BLaER1 treated with 17β-estradiol and CSF1 and Interleukin-3, amounts not matched to agents 10 nM and 100 nM (cell line): ENCODE measurements around the gene NPFFR1.

ENCODE experiments used
- H3K27ac ChIP-seq, 11 experiments: shearing (Covaris generic); formaldehyde crosslinking; 2 replicates each; pipeline ENCODE4 v1.8.1; 2022
- H3K27me3 ChIP-seq, 11 experiments: shearing (Covaris generic); formaldehyde crosslinking; 2 replicates each; pipeline ENCODE4 v1.8.1; 2022
- H3K36me3 ChIP-seq, 11 experiments: shearing (Covaris generic); formaldehyde crosslinking; 2 replicates each; pipeline ENCODE4 v1.8.1; 2022
- H3K4me1 ChIP-seq, 10 experiments: shearing (Covaris generic); formaldehyde crosslinking; 2 replicates each; pipeline ENCODE4 v1.8.1; 2022
- H3K4me2 ChIP-seq, 11 experiments: shearing (Covaris generic); formaldehyde crosslinking; 2 replicates each; pipeline ENCODE4 v1.8.1; 2022
- H3K4me3 ChIP-seq, 10 experiments: shearing (Covaris generic); formaldehyde crosslinking; 2 replicates each; pipeline ENCODE4 v1.8.1; 2022
- H3K9ac ChIP-seq, 11 experiments: shearing (Covaris generic); formaldehyde crosslinking; 2 replicates each; pipeline ENCODE4 v1.8.1; 2022
- H3K9me3 ChIP-seq, 11 experiments: shearing (Covaris generic); formaldehyde crosslinking; replicated peaks in 1 of 11; 2 replicates each; pipeline ENCODE4 v1.8.1; 2022
- H4K20me1 ChIP-seq, 11 experiments: shearing (Covaris generic); formaldehyde crosslinking; 2 replicates each; pipeline ENCODE4 v1.8.1; 2022
- Cebpa-rat ChIP-seq, 11 experiments: shearing (Covaris generic); IDR thresholded peaks; 2 replicates each; pipeline ENCODE4 v1.8.1; 2022

NPFFR1 gene

GRCh38 chr10:70319824-70320223, 36.0 kb upstream of the NPFFR1 start:
- no peak overlapping the region for H3K4me2 ChIP-seq
- no peaks in the 10 kb centered on the region for H3K36me3 ChIP-seq
- H3K4me3 ChIP-seq, result no peak overlapping the region
- H3K9ac ChIP-seq, result no peak overlapping the region
- no peaks in the 10 kb centered on the region for H3K9me3 ChIP-seq
- no peak for TF ChIP-seq Cebpa-rat (IDR thresholded peaks at IDR 0.05)
- no peak overlapping the region for H3K27ac ChIP-seq
- peaks cover 0 to 100% (median 0%) of the 10 kb centered on the region in 11 experiments; a peak in 9 of 22 replicates for H3K27me3 ChIP-seq
- peaks cover 40 to 67% (median 64%) of the 10 kb centered on the region in 10 experiments for H3K4me1 ChIP-seq
- H4K20me1 ChIP-seq, result peaks cover 5 to 95% (median 46%) of the 10 kb centered on the region in 11 experiments; a peak in 21 of 22 replicates

DNA sequence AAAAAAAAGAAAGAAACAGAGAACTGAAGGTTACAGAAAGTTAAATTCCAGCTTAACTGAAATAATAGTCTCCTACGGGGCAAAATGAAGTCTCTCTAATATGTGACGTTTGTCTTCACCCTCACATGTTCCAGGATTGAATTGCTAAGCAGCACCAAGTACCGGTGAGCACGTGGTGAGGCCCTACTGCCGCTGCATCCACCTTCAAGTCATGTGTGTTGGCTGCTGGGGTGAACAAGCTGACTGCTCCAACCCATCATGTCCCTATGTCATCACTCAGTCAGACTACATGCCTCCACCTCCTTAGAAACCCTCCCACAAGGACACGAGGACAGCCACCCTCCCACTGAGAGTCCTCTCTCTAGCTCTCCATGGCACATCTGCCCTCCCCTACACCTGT, 35.4 kb upstream of the NPFFR1 start:
- H3K27ac ChIP-seq, result no peak overlapping the region
- peaks cover 33 to 65% (median 59%) of the 10 kb centered on the region in 10 experiments for H3K4me1 ChIP-seq
- H3K36me3 ChIP-seq, result no peaks in the 10 kb centered on the region
- H4K20me1 ChIP-seq, result peaks cover under 1 to 92% (median 40%) of the 10 kb centered on the region in 11 experiments; a peak in 20 of 22 replicates
- H3K27me3 ChIP-seq, result peaks cover 0 to 100% (median 0%) of the 10 kb centered on the region in 11 experiments; a peak in 9 of 22 replicates
- H3K4me2 ChIP-seq, result no peak overlapping the region
- H3K4me3 ChIP-seq, result no peak overlapping the region
- no peak overlapping the region for H3K9ac ChIP-seq
- no peaks in the 10 kb centered on the region; a peak in 1 of 22 replicates for H3K9me3 ChIP-seq
- no peak for TF ChIP-seq Cebpa-rat (IDR thresholded peaks at IDR 0.05)

GRCh38 chr10:70317943-70318318, 34.1 kb upstream of the NPFFR1 start:
- Histone ChIP-seq H3K27ac (no peak overlapping the region), H3K27me3 (peaks cover 0 to 99% (median 0%) of the 10 kb centered on the region in 11 experiments; a peak in 8 of 22 replicates), H3K9me3 (no peaks in the 10 kb centered on the region; a peak in 1 of 22 replicates), H3K4me2 (peak overlapping the region in 10 of 11 experiments; percentile 12 to 86 (median 67); a peak in 20 of 22 replicates), H3K4me3 (no peak overlapping the region), H3K36me3 (no peaks in the 10 kb centered on the region), H3K4me1 (peaks cover 21 to 52% (median 47%) of the 10 kb centered on the region in 10 experiments; a peak in 19 of 20 replicates), H3K9ac (0 out of 22 replicates have a peak overlapping the region, but pooled peaks of 1 of the 11 experiments have one; percentile 6), H4K20me1 (peaks cover 0 to 79% (median 28%) of the 10 kb centered on the region in 11 experiments; a peak in 17 of 22 replicates)
- TF ChIP-seq Cebpa-rat (IDR thresholded peaks at IDR 0.05), result no peak

- Histone ChIP-seq H3K4me1 (peaks cover 20 to 52% (median 42%) of the 10 kb centered on the region in 10 experiments; a peak in 19 of 20 replicates), H3K27me3 (peaks cover 0 to 99% (median 0%) of the 10 kb centered on the region in 11 experiments; a peak in 8 of 22 replicates), H3K27ac (no peak overlapping the region), H3K4me2 (peak overlapping the region in 10 of 11 experiments; percentile 12 to 86 (median 67); a peak in 20 of 22 replicates), H3K9me3 (no peaks in the 10 kb centered on the region; a peak in 1 of 22 replicates), H3K9ac (0 out of 22 replicates have a peak overlapping the region, but pooled peaks of 1 of the 11 experiments have one; percentile 6), H3K4me3 (no peak overlapping the region), H4K20me1 (peaks cover 0 to 74% (median 23%) of the 10 kb centered on the region in 11 experiments; a peak in 17 of 22 replicates), H3K36me3 (no peaks in the 10 kb centered on the region)
- TF ChIP-seq Cebpa-rat (IDR thresholded peaks at IDR 0.05), result no peak
Observed at GRCh38 chr10:70317272-70317942, 33.6 kb upstream of the NPFFR1 start.

DNA sequence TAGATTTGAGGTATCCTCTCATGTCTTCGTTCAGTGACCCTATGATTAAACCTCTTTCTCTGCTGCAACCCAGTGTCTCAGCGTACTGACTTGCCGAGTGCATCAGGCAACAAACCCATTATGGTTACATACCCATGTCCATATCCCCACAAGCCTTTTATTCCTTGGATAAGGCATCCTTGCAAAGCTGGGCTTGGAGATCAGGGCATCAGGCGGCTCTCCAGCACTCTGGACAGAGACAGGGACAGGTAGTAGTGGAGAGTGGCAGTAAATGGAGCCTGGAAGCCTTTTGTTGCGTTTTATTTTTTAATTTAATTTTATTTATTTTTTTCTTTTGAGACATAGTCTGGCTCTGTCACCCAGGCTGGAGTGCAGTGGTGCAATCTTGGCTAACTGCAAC, 32.0 kb upstream of the NPFFR1 start:
- no peak overlapping the region; a peak in 1 of 20 replicates for H3K4me3 ChIP-seq
- H3K36me3 ChIP-seq, result no peaks in the 10 kb centered on the region
- H3K4me2 ChIP-seq, result peak overlapping the region in 9 of 11 experiments; percentile 31 to 86 (median 68); a peak in 17 of 22 replicates
- peaks cover 20 to 49% (median 38%) of the 10 kb centered on the region in 10 experiments; a peak in 19 of 20 replicates for H3K4me1 ChIP-seq
- H3K9me3 ChIP-seq, result no peaks in the 10 kb centered on the region; a peak in 1 of 22 replicates
- peaks cover 0 to 64% (median 13%) of the 10 kb centered on the region in 11 experiments; a peak in 13 of 22 replicates for H4K20me1 ChIP-seq
- no peak for TF ChIP-seq Cebpa-rat (IDR thresholded peaks at IDR 0.05)
- H3K27me3 ChIP-seq, result peaks cover 0 to 94% (median 0%) of the 10 kb centered on the region in 11 experiments; a peak in 7 of 22 replicates
- H3K27ac ChIP-seq, result no peak overlapping the region; a peak in 1 of 22 replicates
- no peak overlapping the region for H3K9ac ChIP-seq

DNA sequence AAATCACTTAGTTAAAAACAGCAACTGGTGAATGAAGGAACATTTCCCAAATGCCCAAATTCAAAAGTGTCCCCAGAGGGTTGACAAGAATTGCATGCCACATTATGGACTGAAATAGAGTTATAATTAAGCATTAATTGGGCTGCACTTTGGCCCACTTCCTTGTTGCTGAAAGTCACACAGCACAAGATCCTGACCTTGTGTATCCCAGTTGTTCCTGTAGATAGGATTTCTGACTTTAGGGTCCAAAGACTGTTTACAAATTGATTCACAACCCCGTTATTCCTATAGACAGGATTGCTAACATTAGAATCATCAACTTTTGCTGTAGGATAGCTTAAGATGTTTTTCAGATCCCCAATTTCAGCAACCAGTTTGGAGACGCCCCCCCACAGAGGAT, 31.5 kb upstream of the NPFFR1 start:
- Histone ChIP-seq H3K27ac (no peak overlapping the region), H3K9ac (no peak overlapping the region), H3K27me3 (peaks cover 0 to 94% (median 0%) of the 10 kb centered on the region in 11 experiments; a peak in 7 of 22 replicates), H3K9me3 (no peaks in the 10 kb centered on the region; a peak in 1 of 22 replicates), H4K20me1 (peaks cover 0 to 59% (median 10%) of the 10 kb centered on the region in 11 experiments; a peak in 13 of 22 replicates), H3K4me3 (no peak overlapping the region), H3K4me2 (peak overlapping the region in 10 of 11 experiments; percentile 2 to 86 (median 67); a peak in 18 of 22 replicates), H3K36me3 (no peaks in the 10 kb centered on the region), H3K4me1 (peaks cover 20 to 49% (median 38%) of the 10 kb centered on the region in 10 experiments; a peak in 19 of 20 replicates)
- no peak for TF ChIP-seq Cebpa-rat (IDR thresholded peaks at IDR 0.05)

GRCh38 chr10:70312972-70313371, 29.2 kb upstream of the NPFFR1 start:
- H3K4me3 ChIP-seq, result no peak overlapping the region
- no peaks in the 10 kb centered on the region for H3K36me3 ChIP-seq
- H3K4me1 ChIP-seq, result peaks cover 20 to 44% (median 37%) of the 10 kb centered on the region in 10 experiments; a peak in 19 of 20 replicates
- H4K20me1 ChIP-seq, result peaks cover 0 to 47% (median 10%) of the 10 kb centered on the region in 11 experiments; a peak in 13 of 22 replicates
- TF ChIP-seq Cebpa-rat (IDR thresholded peaks at IDR 0.05), result no peak
- 0 out of 22 replicates have a peak overlapping the region, but pooled peaks of 1 of the 11 experiments have one; percentile 3 for H3K4me2 ChIP-seq
- H3K27me3 ChIP-seq, result peaks cover 0 to 93% (median 0%) of the 10 kb centered on the region in 11 experiments; a peak in 7 of 22 replicates
- no peak overlapping the region for H3K27ac ChIP-seq
- H3K9ac ChIP-seq, result no peak overlapping the region
- no peaks in the 10 kb centered on the region; a peak in 1 of 22 replicates for H3K9me3 ChIP-seq

DNA sequence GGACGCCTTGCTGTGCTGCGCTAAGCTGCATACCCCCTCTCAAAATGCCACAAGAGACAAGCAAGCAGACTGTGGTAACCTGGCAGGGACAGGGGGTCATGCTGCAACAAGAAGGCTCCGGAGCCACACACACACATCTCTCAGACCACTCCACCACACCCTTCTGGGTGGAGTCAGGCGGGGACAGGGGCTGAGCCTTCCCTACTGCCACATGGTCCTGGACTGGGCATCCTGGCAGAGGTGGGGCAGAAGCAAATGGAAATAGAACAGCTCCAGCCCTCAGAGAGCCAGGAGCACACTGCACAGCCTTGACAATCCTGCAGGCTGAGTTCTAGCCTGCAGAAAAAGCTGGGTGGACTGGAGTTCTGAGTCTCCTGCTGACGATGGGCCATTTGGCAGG, 28.4 kb upstream of the NPFFR1 start:
- H3K4me3 ChIP-seq, result no peak overlapping the region
- TF ChIP-seq Cebpa-rat (IDR thresholded peaks at IDR 0.05), result no peak
- H3K4me2 ChIP-seq, result no peak overlapping the region
- no peaks in the 10 kb centered on the region for H3K36me3 ChIP-seq
- H3K27me3 ChIP-seq, result peaks cover 0 to 93% (median 0%) of the 10 kb centered on the region in 11 experiments; a peak in 7 of 22 replicates
- H3K9ac ChIP-seq, result no peak overlapping the region
- H3K27ac ChIP-seq, result no peak overlapping the region
- peaks cover 12 to 37% (median 31%) of the 10 kb centered on the region in 10 experiments; a peak in 19 of 20 replicates for H3K4me1 ChIP-seq
- H3K9me3 ChIP-seq, result no peaks in the 10 kb centered on the region; a peak in 1 of 22 replicates
- H4K20me1 ChIP-seq, result peaks cover 0 to 41% (median 8%) of the 10 kb centered on the region in 11 experiments; a peak in 13 of 22 replicates
